A549 (cell line): ENCODE results near the gene MAD1L1. TPM values are rescaled to one million over a fixed set of nuclear protein-coding genes. Genes with fewer than 3 reads are reported as not detected.

Experiments used
- ATAC-seq, 2 experiments: fragments of 200-7000 bp in 1 of 2; fragments of >200 bp in 1 of 2; cut with Nextera tagmentation in 1 of 2; cut with Tn5 transposase in 1 of 2; 3 replicates each; pipeline versions ENCODE4 v1.8.0 to v1.9.1; 2018 to 2020; ENCODE audit warnings: mild to moderate bottlenecking in 1 of 2, moderate library complexity in 1 of 2
- CTCF ChIA-PET: fragments of 300-600 bp; sonication (Branson Sonifier 250); formaldehyde crosslinking; extraction: SDS; loops from one replicate; lab custom pipeline; 2021; ENCODE audit warnings: antibody characterized with exemption, inconsistent platforms; lab: Yijun Ruan, JAX
- POLR2A ChIA-PET: fragments of 350-600 bp; formaldehyde crosslinking; extraction: SDS; loops from one replicate; lab custom pipeline; 2021; ENCODE audit warnings: antibody characterized with exemption, inconsistent platforms; lab: Yijun Ruan, JAX
- DNase-seq, 2 experiments: peaks; one replicate each; pipeline versions ENCODE4 v3.0.0 to v3.0.0-alpha.2; 2011 to 2016; ENCODE audit warnings: low read depth in 1 of 2, low spot score in 1 of 2
- FAIRE-seq: peaks from 2 replicates; lab custom pipeline; 2011; peaks lifted over from hg19 to GRCh38; lab: Jason Lieb, UNC
- H3K27ac ChIP-seq, 2 experiments: fragments of >200 bp; sonication (Bioruptor Twin); formaldehyde crosslinking; 3 replicates each; pipeline ENCODE4 v1.5.1; 2016 to 2017
- H3K4me1 ChIP-seq: fragments of >200 bp; sonication (Bioruptor Twin); formaldehyde crosslinking; 3 replicates; pipeline ENCODE4 v1.6.1; 2016
- H3K4me2 ChIP-seq: fragments of >200 bp; sonication (Bioruptor Twin); formaldehyde crosslinking; 3 replicates; pipeline ENCODE4 v1.6.1; 2016
- H3K4me3 ChIP-seq: fragments of >200 bp; sonication (Bioruptor Twin); formaldehyde crosslinking; 3 replicates; pipeline ENCODE4 v1.5.1; 2016
- H3K9me3 ChIP-seq: fragments of >200 bp; sonication (Bioruptor Twin); formaldehyde crosslinking; 3 replicates; pipeline ENCODE4 v1.6.1; 2016
- BHLHE40 ChIP-seq: IDR thresholded peaks from 2 replicates; pipeline ENCODE4 v1.6.1; 2012; ENCODE audit warnings: low read depth, low read length, inconsistent platforms
- CBX8 ChIP-seq: fragments of 200-600 bp; sonication (generic); IDR thresholded peaks from 2 replicates; pipeline ENCODE4 v1.6.1; 2016
- EHMT2 ChIP-seq: fragments of 200-600 bp; sonication (generic); IDR thresholded peaks from 2 replicates; pipeline ENCODE4 v1.6.1; 2016; ENCODE audit warnings: antibody characterized with exemption, low read depth, mild to moderate bottlenecking, moderate library complexity
- EP300 ChIP-seq, 2 experiments: fragments of >200 bp; sonication (Bioruptor Twin); formaldehyde crosslinking; IDR thresholded peaks; 2 replicates in 1 of 2; 3 replicates in 1 of 2; pipeline ENCODE4 v1.6.1; 2016 to 2017
- FOSB ChIP-seq: fragments of 250-450 bp; sonication (Bioruptor Pico); IDR thresholded peaks from 2 replicates; pipeline ENCODE4 v1.5.0; 2020; ENCODE audit warnings: mild to moderate bottlenecking, moderate library complexity
- HEYL ChIP-seq: fragments of 250-450 bp; sonication (Bioruptor Pico); IDR thresholded peaks from 2 replicates; pipeline ENCODE4 v1.8.0; 2021; ENCODE audit warnings: mild to moderate bottlenecking, moderate library complexity
- KDM1A ChIP-seq: fragments of 200-600 bp; sonication (generic); IDR thresholded peaks from 2 replicates; pipeline ENCODE4 v1.6.1; 2016; ENCODE audit warnings: low read depth, mild to moderate bottlenecking
- KDM5A ChIP-seq: fragments of 200-600 bp; sonication (generic); IDR thresholded peaks from 2 replicates; pipeline ENCODE4 v1.6.1; 2016; ENCODE audit warnings: antibody characterized with exemption, mild to moderate bottlenecking
- MYC ChIP-seq: IDR thresholded peaks from 2 replicates; pipeline ENCODE4 v1.6.1; 2012; ENCODE audit warnings: mild to moderate bottlenecking, inconsistent platforms, low read length, improper control_type of control experiment, borderline replicate concordance
- RFX5 ChIP-seq: fragments of 450-650 bp; IDR thresholded peaks from 2 replicates; pipeline ENCODE4 v1.7.1; 2014; ENCODE audit warnings: antibody characterized with exemption, mild to moderate bottlenecking, moderate library complexity
- RNF2 ChIP-seq: fragments of 200-600 bp; sonication (generic); IDR thresholded peaks from 2 replicates; pipeline ENCODE4 v1.6.1; 2016; ENCODE audit warnings: low read depth, mild to moderate bottlenecking, antibody characterized with exemption, moderate library complexity, borderline replicate concordance
- SREBF2 ChIP-seq: fragments of 450-650 bp; IDR thresholded peaks from 2 replicates; pipeline ENCODE4 v1.6.1; 2014; ENCODE audit warnings: mild to moderate bottlenecking, moderate library complexity
- TP53 ChIP-seq: fragments of 250-450 bp; sonication (Bioruptor Pico); IDR thresholded peaks from 2 replicates; pipeline ENCODE4 v1.5.0; 2021; ENCODE audit warnings: mild to moderate bottlenecking, moderate library complexity
- ZC3H11A ChIP-seq: fragments of 450-650 bp; IDR thresholded peaks from 2 replicates; pipeline ENCODE4 v1.6.1; 2014; ENCODE audit warnings: antibody characterized with exemption, mild to moderate bottlenecking
- WGBS: methylation state at CpG from one replicate; pipeline ENCODE4 v1.1.6; 2017; ENCODE audit errors: missing lambda C conversion rate; 5-methylcytosine and 5-hydroxymethylcytosine counted together
- polyA plus RNA-seq, 4 experiments: library from polyadenylated mRNA; depleted of rRNA in 3 of 4; stranded (reverse); fragments of >200 nt; fragmentation: RNase III in 1 of 4; extraction: RNeasy Plus Mini Kit Qiagen cat#74134 plus additional on column Dnase treatment in 1 of 4; gene quantifications; 2 replicates in 3 of 4; 3 replicates in 1 of 4; pipeline ENCODE4 v1.2.3, GENCODE V29; 2011 to 2017
- TF ChIP-seq, protein P1 (sequence below): fragments of 250-450 bp; sonication (Bioruptor Pico); IDR thresholded peaks from 2 replicates; pipeline ENCODE4 v1.5.0; 2021; ENCODE audit warnings: mild to moderate bottlenecking, moderate library complexity, borderline replicate concordance
- TF ChIP-seq, protein P2 (sequence below): fragments of 250-450 bp; sonication (Bioruptor Pico); IDR thresholded peaks from 2 replicates; pipeline ENCODE4 v1.5.0; 2020; ENCODE audit warnings: low read depth, mild to moderate bottlenecking, moderate library complexity
- TF ChIP-seq, protein P3 (sequence below): IDR thresholded peaks from 2 replicates; pipeline ENCODE4 v1.6.1; 2012; ENCODE audit warnings: low read depth, borderline replicate concordance
- TF ChIP-seq, protein P4 (sequence below): fragments of 200-600 bp; sonication (generic); IDR thresholded peaks from 2 replicates; pipeline ENCODE4 v1.6.1; 2016; ENCODE audit warnings: antibody characterized with exemption, mild to moderate bottlenecking, moderate library complexity
- TF ChIP-seq, protein P5 (sequence below): fragments of 150-350 bp; IDR thresholded peaks from 2 replicates; pipeline ENCODE4 v1.6.1; 2014; ENCODE audit warnings: low read depth, mild to moderate bottlenecking, low read length

The MAD1L1 gene
- polyA plus RNA-seq, 2 of the 4 experiments (the other 2 are of a cell fraction) = 13.6 to 16.6 TPM

DNA sequence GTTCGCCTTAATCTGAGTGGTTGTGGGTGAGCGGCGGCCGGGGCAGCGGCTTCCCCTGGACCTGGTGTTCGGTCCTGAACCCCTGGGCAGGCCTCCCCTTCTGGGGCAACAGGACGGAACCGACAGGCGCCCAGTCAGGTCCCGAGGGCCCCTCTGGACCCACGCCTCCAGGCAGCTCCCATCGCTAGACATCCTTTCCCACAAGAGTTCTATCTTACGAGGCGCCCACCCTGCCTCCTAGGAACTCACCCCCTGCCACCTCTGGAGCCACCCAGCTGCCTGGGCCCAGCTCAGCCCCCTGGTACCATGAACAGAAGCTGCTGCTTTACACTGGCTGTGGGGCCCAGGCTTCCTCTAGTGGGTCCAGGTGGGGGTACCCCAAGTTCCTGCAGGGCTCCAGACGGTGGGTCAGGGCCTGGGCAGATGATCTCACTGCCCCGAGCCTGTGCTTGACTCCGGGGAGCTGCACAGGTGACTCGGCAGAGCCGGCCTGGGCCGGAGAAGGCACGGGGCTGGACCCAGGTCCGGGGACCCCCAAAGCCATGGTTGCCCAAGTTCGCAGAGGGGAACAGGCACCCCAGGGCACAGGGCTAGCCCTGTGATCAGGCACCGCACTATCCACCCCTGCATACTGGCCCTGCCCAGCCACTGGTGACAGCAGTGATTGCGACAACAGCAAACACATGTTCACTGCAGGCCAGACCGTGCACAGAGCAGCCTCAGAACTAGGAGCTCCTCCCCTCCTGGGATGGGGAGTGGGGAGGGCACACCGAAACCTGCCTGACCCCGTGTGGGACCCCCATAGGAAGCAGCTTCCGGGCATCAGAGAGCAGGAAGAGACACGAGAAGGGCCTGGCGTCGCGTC, 382.4 kb downstream of the MAD1L1 start:
- DNase-seq = no peak
- no peaks in the 10 kb centered on the region for H3K9me3 ChIP-seq
- WGBS = 87% methylated on average over 26 of the region's 33 CpGs
- no peak overlapping the region for H3K4me2 ChIP-seq
- no peak overlapping the region for H3K27ac ChIP-seq
- TF ChIP-seq HEYL (CRISPR knock-in tag) (no peak), KDM1A (no peak), RFX5 (no peak), MYC (no peak)
- TF ChIP-seq, protein P1, sequence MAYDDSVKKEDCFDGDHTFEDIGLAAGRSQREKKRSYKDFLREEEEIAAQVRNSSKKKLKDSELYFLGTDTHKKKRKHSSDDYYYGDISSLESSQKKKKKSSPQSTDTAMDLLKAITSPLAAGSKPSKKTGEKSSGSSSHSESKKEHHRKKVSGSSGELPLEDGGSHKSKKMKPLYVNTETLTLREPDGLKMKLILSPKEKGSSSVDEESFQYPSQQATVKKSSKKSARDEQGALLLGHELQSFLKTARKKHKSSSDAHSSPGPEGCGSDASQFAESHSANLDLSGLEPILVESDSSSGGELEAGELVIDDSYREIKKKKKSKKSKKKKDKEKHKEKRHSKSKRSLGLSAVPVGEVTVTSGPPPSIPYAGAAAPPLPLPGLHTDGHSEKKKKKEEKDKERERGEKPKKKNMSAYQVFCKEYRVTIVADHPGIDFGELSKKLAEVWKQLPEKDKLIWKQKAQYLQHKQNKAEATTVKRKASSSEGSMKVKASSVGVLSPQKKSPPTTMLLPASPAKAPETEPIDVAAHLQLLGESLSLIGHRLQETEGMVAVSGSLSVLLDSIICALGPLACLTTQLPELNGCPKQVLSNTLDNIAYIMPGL (CRISPR knock-in tag) = no peak
- TF ChIP-seq, all 56 proteins: peak for 0
- ChIA-PET POLR2A (no interaction called here), CTCF (no interaction called here)
- H3K4me3 ChIP-seq = no peak overlapping the region
- ATAC-seq (no peak), FAIRE-seq (no peak)
- no peaks in the 10 kb centered on the region for H3K4me1 ChIP-seq

DNA sequence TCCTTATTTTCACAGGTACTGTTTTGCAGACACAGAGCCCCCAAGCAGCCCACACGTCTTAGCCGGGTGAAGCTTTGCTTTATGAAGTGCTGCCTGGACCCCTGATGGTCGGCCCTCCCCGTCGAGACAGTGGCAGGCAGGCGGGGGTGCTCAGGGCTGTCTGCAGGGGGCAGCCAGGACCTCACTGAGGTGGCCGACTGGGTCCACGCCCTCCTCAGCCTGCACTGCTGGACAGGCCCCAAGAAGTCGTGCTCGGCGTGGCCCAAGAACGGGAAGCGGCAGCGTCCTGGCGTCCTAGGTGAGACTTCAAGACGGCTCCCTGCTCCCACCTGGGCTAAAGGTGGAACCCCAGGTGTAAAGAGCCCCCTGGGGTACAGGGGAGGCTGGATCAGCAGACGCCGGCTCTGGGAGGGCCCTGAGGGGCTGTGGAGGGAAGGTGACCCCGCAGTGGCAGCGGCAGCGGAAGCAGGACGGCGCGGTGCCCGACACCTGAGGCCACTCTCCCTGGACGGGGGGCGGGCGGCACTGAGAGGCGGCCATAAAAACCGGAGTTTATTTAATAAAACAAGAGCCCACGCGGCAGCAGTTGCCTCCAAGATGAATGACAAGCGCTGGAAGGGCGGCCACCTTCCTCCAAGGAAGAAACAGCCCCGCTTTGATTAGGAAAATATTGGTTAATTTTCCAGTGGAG, 383.2 kb downstream of the MAD1L1 start:
- DNase-seq (no peak), ATAC-seq (no peak), FAIRE-seq (no peak)
- TF ChIP-seq, protein P2, sequence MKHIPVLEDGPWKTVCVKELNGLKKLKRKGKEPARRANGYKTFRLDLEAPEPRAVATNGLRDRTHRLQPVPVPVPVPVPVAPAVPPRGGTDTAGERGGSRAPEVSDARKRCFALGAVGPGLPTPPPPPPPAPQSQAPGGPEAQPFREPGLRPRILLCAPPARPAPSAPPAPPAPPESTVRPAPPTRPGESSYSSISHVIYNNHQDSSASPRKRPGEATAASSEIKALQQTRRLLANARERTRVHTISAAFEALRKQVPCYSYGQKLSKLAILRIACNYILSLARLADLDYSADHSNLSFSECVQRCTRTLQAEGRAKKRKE = no peak
- TF ChIP-seq FOSB (CRISPR knock-in tag) = no peak
- no peak for TF ChIP-seq KDM5A
- TF ChIP-seq CBX8 = no peak
- TF ChIP-seq TP53 (CRISPR knock-in tag) = no peak
- TF ChIP-seq, protein P1 (CRISPR knock-in tag) = no peak
- TF ChIP-seq KDM1A = no peak
- TF ChIP-seq BHLHE40 = no peak
- no peak for TF ChIP-seq RNF2
- TF ChIP-seq MYC = no peak
- TF ChIP-seq, protein P3, sequence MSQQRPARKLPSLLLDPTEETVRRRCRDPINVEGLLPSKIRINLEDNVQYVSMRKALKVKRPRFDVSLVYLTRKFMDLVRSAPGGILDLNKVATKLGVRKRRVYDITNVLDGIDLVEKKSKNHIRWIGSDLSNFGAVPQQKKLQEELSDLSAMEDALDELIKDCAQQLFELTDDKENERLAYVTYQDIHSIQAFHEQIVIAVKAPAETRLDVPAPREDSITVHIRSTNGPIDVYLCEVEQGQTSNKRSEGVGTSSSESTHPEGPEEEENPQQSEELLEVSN = no peak
- TF ChIP-seq, protein P4, sequence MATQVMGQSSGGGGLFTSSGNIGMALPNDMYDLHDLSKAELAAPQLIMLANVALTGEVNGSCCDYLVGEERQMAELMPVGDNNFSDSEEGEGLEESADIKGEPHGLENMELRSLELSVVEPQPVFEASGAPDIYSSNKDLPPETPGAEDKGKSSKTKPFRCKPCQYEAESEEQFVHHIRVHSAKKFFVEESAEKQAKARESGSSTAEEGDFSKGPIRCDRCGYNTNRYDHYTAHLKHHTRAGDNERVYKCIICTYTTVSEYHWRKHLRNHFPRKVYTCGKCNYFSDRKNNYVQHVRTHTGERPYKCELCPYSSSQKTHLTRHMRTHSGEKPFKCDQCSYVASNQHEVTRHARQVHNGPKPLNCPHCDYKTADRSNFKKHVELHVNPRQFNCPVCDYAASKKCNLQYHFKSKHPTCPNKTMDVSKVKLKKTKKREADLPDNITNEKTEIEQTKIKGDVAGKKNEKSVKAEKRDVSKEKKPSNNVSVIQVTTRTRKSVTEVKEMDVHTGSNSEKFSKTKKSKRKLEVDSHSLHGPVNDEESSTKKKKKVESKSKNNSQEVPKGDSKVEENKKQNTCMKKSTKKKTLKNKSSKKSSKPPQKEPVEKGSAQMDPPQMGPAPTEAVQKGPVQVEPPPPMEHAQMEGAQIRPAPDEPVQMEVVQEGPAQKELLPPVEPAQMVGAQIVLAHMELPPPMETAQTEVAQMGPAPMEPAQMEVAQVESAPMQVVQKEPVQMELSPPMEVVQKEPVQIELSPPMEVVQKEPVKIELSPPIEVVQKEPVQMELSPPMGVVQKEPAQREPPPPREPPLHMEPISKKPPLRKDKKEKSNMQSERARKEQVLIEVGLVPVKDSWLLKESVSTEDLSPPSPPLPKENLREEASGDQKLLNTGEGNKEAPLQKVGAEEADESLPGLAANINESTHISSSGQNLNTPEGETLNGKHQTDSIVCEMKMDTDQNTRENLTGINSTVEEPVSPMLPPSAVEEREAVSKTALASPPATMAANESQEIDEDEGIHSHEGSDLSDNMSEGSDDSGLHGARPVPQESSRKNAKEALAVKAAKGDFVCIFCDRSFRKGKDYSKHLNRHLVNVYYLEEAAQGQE = no peak
- no peak for TF ChIP-seq ZC3H11A
- TF ChIP-seq EP300 (IDR thresholded peaks at IDR 0.05) = no peak
- TF ChIP-seq, protein P5, sequence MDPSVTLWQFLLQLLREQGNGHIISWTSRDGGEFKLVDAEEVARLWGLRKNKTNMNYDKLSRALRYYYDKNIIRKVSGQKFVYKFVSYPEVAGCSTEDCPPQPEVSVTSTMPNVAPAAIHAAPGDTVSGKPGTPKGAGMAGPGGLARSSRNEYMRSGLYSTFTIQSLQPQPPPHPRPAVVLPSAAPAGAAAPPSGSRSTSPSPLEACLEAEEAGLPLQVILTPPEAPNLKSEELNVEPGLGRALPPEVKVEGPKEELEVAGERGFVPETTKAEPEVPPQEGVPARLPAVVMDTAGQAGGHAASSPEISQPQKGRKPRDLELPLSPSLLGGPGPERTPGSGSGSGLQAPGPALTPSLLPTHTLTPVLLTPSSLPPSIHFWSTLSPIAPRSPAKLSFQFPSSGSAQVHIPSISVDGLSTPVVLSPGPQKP = no peak
- no peak for TF ChIP-seq SREBF2
- no peak for TF ChIP-seq EHMT2
- Histone ChIP-seq H3K9me3 (no peaks in the 10 kb centered on the region), H3K4me3 (no peak overlapping the region), H3K4me1 (no peaks in the 10 kb centered on the region), H3K4me2 (no peak overlapping the region), H3K27ac (no peak overlapping the region)
- ChIA-PET POLR2A (no interaction called here), CTCF (no interaction called here)
- 88% methylated on average over 32 of the region's 35 CpGs for WGBS
